GM19372 (cell line): ENCODE measurements around the gene MSI2.
A peak's percentile ranks its signal among the peaks of the same experiment; 100 is the strongest.
"Not testable (repeated sequence)": the region's sequence is repeated elsewhere in the genome, so short reads cannot be mapped to it uniquely, and the experiment has no call there.

ENCODE experiments used
- ATAC-seq: cut with Tn5 transposase; IDR thresholded peaks from one replicate; pipeline ENCODE4 v1.9.1; 2021; ENCODE audit warnings: mild to moderate bottlenecking, low read depth, moderate library complexity; ENCODE audit not compliant: unreplicated experiment

Gene MSI2

GRCh38 chr17:57621791-57622190 is 365.5 kb downstream of the MSI2 start:
- not testable (repeated sequence) for ATAC-seq

- ATAC-seq = no peak
Observed at GRCh38 chr17:57622306-57622682, 366.0 kb downstream of the MSI2 start.

- ATAC-seq = peak; percentile 85
Observed at GRCh38 chr17:57622683-57623433, 366.5 kb downstream of the MSI2 start.

- ATAC-seq = no peak
Observed at GRCh38 chr17:57623620-57624019, 367.3 kb downstream of the MSI2 start.

- ATAC-seq = no peak
Observed at GRCh38 chr17:57624386-57624785, 368.1 kb downstream of the MSI2 start.

GRCh38 chr17:57625511-57625910 is 369.2 kb downstream of the MSI2 start:
- no peak for ATAC-seq

GRCh38 chr17:57625957-57626356 is 369.6 kb downstream of the MSI2 start:
- no peak for ATAC-seq

GRCh38 chr17:57626520-57627210 is 370.3 kb downstream of the MSI2 start:
- ATAC-seq = no peak

GRCh38 chr17:57627591-57627990 is 371.3 kb downstream of the MSI2 start:
- no peak for ATAC-seq

- no peak for ATAC-seq
Observed at GRCh38 chr17:57628421-57628820, 372.1 kb downstream of the MSI2 start.

- peak; percentile 74 for ATAC-seq
Observed at GRCh38 chr17:57629470-57629869, 373.1 kb downstream of the MSI2 start.

- ATAC-seq = no peak
Observed at GRCh38 chr17:57629886-57630285, 373.6 kb downstream of the MSI2 start.

GRCh38 chr17:57630736-57631135 is 374.4 kb downstream of the MSI2 start:
- ATAC-seq = no peak

- no peak for ATAC-seq
Observed at GRCh38 chr17:57631871-57632270, 375.5 kb downstream of the MSI2 start.

- ATAC-seq = no peak
Observed at GRCh38 chr17:57632294-57632693, 376.0 kb downstream of the MSI2 start.

GRCh38 chr17:57633236-57633635 is 376.9 kb downstream of the MSI2 start:
- ATAC-seq = no peak

GRCh38 chr17:57634713-57635465 is 378.6 kb downstream of the MSI2 start:
- no peak for ATAC-seq

- no peak for ATAC-seq
Observed at GRCh38 chr17:57636274-57636673, 380.0 kb downstream of the MSI2 start.

- no peak for ATAC-seq
Observed at GRCh38 chr17:57636985-57637665, 380.8 kb downstream of the MSI2 start.

GRCh38 chr17:57637666-57638010 is 381.3 kb downstream of the MSI2 start:
- ATAC-seq = no peak

GRCh38 chr17:57638284-57638683 is 382.0 kb downstream of the MSI2 start:
- ATAC-seq = no peak
